Measurements from ENCODE around the gene SLC9A3.

DNA sequence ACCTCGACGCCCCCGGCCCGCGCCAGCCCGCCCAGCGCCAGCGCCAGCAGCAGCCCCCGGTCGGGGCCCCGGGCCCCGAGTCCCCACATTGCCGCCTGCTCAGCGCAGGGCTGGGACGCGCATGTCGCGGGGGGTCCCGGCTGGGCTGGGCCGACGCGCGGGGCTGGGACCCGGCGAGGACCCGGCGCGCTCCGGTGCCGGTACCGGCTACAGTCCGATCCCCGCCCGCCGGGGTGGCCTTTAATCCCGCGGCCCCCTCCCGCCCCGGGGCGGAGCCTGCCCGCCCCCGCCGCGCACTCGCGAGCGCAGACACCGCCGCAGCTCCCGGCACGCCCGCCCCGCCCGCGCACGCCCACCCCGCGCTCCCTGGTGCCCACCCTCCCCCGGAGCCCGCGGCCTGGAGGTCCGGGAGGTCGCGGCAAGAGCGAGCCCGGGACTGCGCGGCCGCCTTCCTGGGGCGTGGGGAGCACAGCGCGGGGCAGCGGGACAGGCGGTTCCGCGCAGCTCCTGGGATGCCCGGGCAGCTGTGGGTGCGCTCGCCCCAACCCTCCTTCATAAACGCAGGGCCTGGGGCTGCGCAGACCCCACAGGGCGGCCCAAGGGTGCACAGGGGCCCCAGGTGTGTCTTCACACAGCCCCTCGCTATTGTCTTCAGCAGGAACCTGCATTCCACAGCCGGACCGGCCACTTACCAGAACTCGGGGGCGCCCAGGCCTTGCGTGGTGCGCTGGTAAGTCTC is at the start of gene SLC9A3:
- no peak for TF ChIP-seq NRF1 (IDR thresholded peaks at IDR 0.05; ENCODE audit: low read depth, low read length)
- TF ChIP-seq CTCF (IDR thresholded peaks at IDR 0.05) = no peak
- TF ChIP-seq RAD21 (IDR thresholded peaks at IDR 0.05; ENCODE audit: low read length) = no peak
- TF ChIP-seq, protein P1, sequence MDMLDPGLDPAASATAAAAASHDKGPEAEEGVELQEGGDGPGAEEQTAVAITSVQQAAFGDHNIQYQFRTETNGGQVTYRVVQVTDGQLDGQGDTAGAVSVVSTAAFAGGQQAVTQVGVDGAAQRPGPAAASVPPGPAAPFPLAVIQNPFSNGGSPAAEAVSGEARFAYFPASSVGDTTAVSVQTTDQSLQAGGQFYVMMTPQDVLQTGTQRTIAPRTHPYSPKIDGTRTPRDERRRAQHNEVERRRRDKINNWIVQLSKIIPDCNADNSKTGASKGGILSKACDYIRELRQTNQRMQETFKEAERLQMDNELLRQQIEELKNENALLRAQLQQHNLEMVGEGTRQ (IDR thresholded peaks at IDR 0.05; ENCODE audit: borderline replicate concordance, low read depth, low read length) = no peak
- no peak for TF ChIP-seq PBX3 (IDR thresholded peaks at IDR 0.05)
- TF ChIP-seq TEAD4 (IDR thresholded peaks at IDR 0.05; ENCODE audit: borderline replicate concordance, insufficient read depth) = no peak
- TF ChIP-seq POLR2AphosphoS5 (IDR thresholded peaks at IDR 0.05; ENCODE audit: low read depth, low read length) = no peak
- no peak for TF ChIP-seq EP300 (IDR thresholded peaks at IDR 0.05; ENCODE audit: borderline replicate concordance in 1 of 2, low read depth in 1 of 2, low read length in 1 of 2)
- no peak for TF ChIP-seq RFX5 (IDR thresholded peaks at IDR 0.05; ENCODE audit: low read length)
- TF ChIP-seq FOXJ3 (CRISPR knock-in tag; IDR thresholded peaks at IDR 0.05) = no peak
- no peak for TF ChIP-seq SIN3A (IDR thresholded peaks at IDR 0.05; ENCODE audit: borderline replicate concordance, low read depth, low read length)
- no peak for TF ChIP-seq TCF12 (IDR thresholded peaks at IDR 0.05)
